HG02981 (cell line): ENCODE measurements around the gene DCDC1.
"Not testable (repeated sequence)": the region's sequence is repeated elsewhere in the genome, so short reads cannot be mapped to it uniquely, and the experiment has no call there.

Experiments used
- ATAC-seq: cut with Tn5 transposase; IDR thresholded peaks from one replicate; pipeline ENCODE4 v1.9.1; 2021; ENCODE audit warnings: mild to moderate bottlenecking, moderate library complexity; ENCODE audit not compliant: unreplicated experiment

The DCDC1 gene

GRCh38 chr11:31327417-31327816 is 42.1 kb downstream of the DCDC1 start:
- ATAC-seq, result no peak

- ATAC-seq, result no peak
These were observed 42.9 kb downstream of the DCDC1 start for GRCh38 chr11:31326470-31327148.

DNA sequence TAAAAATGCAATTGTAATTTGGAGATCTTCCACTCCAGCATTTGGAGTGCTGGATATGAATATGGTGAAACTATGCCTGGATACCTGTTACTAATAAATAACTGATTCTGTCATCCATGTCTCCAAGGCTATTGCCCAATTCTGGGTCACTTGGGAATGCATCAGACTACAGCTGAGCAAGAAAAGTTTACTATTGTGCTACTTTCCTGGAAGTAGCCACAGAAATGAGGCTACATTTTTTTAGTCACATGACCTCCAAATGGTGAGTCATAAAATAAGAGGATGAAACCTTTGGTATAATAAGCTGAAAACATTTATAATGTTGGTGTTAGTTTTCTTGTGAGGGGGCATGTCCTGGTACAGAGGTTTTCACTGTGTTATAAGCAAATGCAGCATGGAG is 44.4 kb downstream of the DCDC1 start:
- no peak for ATAC-seq

GRCh38 chr11:31323145-31323544 is 46.4 kb downstream of the DCDC1 start:
- no peak for ATAC-seq

GRCh38 chr11:31321494-31321893 is 48.0 kb downstream of the DCDC1 start:
- not testable (repeated sequence) for ATAC-seq

- no peak for ATAC-seq
These were observed 65.8 kb downstream of the DCDC1 start for GRCh38 chr11:31303644-31304180.

- ATAC-seq, result no peak
These were observed 67.7 kb downstream of the DCDC1 start for GRCh38 chr11:31301549-31302510.

GRCh38 chr11:31295308-31295707 is 74.2 kb downstream of the DCDC1 start:
- ATAC-seq, result no peak

DNA sequence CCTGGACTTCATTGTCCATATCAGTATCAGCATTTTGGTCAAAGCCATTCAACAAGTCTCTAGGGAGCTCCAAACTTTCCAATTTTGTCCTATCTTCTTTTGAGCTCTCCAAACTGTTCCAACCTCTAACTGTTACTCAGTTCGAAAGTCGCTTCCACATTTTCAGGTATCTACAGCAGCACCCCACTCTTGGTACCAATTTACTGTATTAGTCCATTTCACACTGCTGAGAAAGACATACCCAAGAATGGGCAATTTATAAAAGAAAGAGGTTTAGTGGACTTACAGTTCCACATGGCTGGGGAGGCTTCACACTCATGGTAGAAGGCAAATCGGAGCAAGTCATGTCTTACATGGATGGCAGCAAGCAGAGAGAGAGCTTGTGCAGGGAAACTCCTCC is 96.0 kb downstream of the DCDC1 start:
- ATAC-seq, result not testable (repeated sequence)

GRCh38 chr11:31267720-31268119 is 101.8 kb downstream of the DCDC1 start:
- ATAC-seq, result no peak

GRCh38 chr11:31264834-31265233 is 104.7 kb downstream of the DCDC1 start:
- ATAC-seq, result no peak

DNA sequence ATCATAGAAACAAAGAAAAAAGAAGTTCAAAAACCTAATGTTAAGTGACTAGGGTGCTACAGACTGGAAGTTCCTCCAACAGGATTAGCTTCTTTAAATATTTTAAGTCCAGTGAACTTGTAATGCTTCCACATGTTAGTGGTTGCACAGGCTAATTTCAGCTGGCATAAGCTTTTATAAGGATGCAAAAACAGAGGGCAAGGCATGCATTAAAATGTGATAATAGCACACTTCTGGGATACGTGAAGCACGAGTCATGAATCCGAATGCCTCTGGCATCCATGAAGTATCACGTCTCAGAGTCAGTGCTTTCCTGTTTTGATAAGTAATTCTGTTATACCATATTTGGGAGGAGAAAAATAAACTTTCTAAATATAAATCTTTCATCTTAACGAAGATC is 106.8 kb downstream of the DCDC1 start:
- ATAC-seq, result no peak

- no peak for ATAC-seq
These were observed 109.7 kb downstream of the DCDC1 start for GRCh38 chr11:31259797-31260196.

DNA sequence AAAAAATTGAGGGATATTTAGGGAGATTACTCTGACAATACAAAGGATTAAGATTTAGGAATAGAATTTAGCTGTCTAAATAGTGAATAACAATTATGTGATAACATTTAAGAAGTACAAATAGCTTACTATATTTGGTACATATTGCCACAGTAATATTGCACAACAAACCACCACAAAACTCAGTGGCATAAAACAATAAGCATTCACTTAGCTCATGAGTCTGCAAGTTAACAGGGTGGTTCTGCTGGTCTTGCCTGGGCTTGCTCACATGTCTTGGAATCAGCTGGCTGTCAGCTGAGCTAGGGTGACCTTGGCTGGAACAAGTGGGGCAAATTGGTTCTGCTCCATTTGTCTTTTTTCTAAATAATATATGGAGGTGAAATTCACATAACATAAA is 115.1 kb downstream of the DCDC1 start:
- no peak for ATAC-seq

- ATAC-seq, result no peak
These were observed 120.8 kb downstream of the DCDC1 start for GRCh38 chr11:31248768-31249167.

- ATAC-seq, result no peak
These were observed 122.2 kb downstream of the DCDC1 start for GRCh38 chr11:31247321-31247720.

- ATAC-seq, result no peak
These were observed 122.9 kb downstream of the DCDC1 start for GRCh38 chr11:31246451-31247165.

DNA sequence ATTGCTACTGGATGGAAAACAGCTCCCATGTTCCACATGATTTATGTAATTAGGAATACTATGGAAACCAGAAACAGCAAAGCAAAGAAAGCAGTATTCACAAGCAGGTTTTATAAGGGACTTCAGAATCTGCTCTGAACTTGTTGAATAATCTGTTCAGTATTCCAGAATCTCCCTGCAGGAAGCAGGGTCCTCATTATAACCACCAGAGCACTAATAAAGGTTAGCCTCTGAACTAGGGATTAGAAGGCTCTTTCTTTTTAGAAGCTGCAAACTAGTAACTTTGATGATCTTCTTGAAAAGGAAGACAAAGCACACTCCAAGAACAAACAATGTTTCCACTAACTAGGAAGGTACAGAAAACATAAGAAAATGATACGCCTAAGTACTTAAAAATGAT is 125.8 kb downstream of the DCDC1 start:
- no peak for ATAC-seq

GRCh38 chr11:31240340-31240904 is 129.1 kb downstream of the DCDC1 start:
- ATAC-seq, result no peak

- no peak for ATAC-seq
These were observed 131.4 kb downstream of the DCDC1 start for GRCh38 chr11:31237819-31238760.
